NB4 (cell line): ENCODE measurements around the gene OR51B4.
"Not testable (repeated sequence)": the region's sequence is repeated elsewhere in the genome, so short reads cannot be mapped to it uniquely, and the experiment has no call there.

ENCODE experiments used
- DNase-seq: peaks from one replicate; pipeline ENCODE4 v3.0.0; 2010; ENCODE audit warnings: low read depth
- H3K4me3 ChIP-seq: one replicate; pipeline ENCODE4 v1.5.1; 2011; ENCODE audit warnings: mild to moderate bottlenecking, low read depth, low read length, moderate library complexity
- CTCF ChIP-seq: IDR thresholded peaks from one replicate; pipeline ENCODE4 v1.5.1; 2012; ENCODE audit warnings: low read depth, low read length
- MAX ChIP-seq: IDR thresholded peaks from 2 replicates; pipeline ENCODE4 v1.6.1; 2011; ENCODE audit warnings: low read depth, low read length
- MYC ChIP-seq: IDR thresholded peaks from 2 replicates; pipeline ENCODE4 v1.6.1; 2011; ENCODE audit warnings: low read depth, low read length
- POLR2A ChIP-seq: IDR thresholded peaks from 2 replicates; pipeline ENCODE4 v1.6.1; 2011; ENCODE audit warnings: mild to moderate bottlenecking; ENCODE audit not compliant: insufficient read length; ENCODE audit errors: extremely low read depth

OR51B4 gene

GRCh38 chr11:5258543-5259262 is 43.0 kb downstream of the OR51B4 start:
- no peak for TF ChIP-seq POLR2A
- no peak for TF ChIP-seq MYC
- TF ChIP-seq MAX, result no peak
- no peak for TF ChIP-seq CTCF
- H3K4me3 ChIP-seq, result no peak overlapping the region
- no peak for DNase-seq

GRCh38 chr11:5257296-5257695 is 44.5 kb downstream of the OR51B4 start:
- TF ChIP-seq POLR2A, result no peak
- no peak for TF ChIP-seq MYC
- no peak for TF ChIP-seq MAX
- no peak for TF ChIP-seq CTCF
- DNase-seq, result no peak
- no peak overlapping the region for H3K4me3 ChIP-seq

- H3K4me3 ChIP-seq, DNase-seq: not testable (repeated sequence)
These were observed 46.9 kb downstream of the OR51B4 start, which contains the start of gene HBG2 for GRCh38 chr11:5254646-5255413. TSS of gene HBG2 (minus strand) at chr11:5254781. CDS start at chr11:5254728, 53 bp downstream.

- not testable (repeated sequence) for H3K4me3 ChIP-seq, DNase-seq
These were observed 47.7 kb downstream of the OR51B4 start for GRCh38 chr11:5254023-5254422.

- DNase-seq, H3K4me3 ChIP-seq: not testable (repeated sequence)
These were observed 48.3 kb downstream of the OR51B4 start for GRCh38 chr11:5253440-5253839.

- no peak overlapping the region for H3K4me3 ChIP-seq
- no peak for TF ChIP-seq POLR2A
- DNase-seq, result no peak
These were observed 48.9 kb downstream of the OR51B4 start for GRCh38 chr11:5252919-5253265.

- TF ChIP-seq POLR2A, result no peak
- no peak for TF ChIP-seq MAX
- TF ChIP-seq CTCF, result no peak
- no peak for TF ChIP-seq MYC
- no peak for DNase-seq
- no peak overlapping the region for H3K4me3 ChIP-seq
These were observed 49.4 kb downstream of the OR51B4 start for GRCh38 chr11:5252192-5252918.

GRCh38 chr11:5251746-5252145 is 50.0 kb downstream of the OR51B4 start:
- TF ChIP-seq MAX, result no peak
- no peak for TF ChIP-seq POLR2A
- TF ChIP-seq MYC, result no peak
- TF ChIP-seq CTCF, result no peak
- no peak overlapping the region for H3K4me3 ChIP-seq
- no peak for DNase-seq
